Measurements from ENCODE around the gene NOSIP. TPM values are rescaled to one million over a fixed set of nuclear protein-coding genes. Genes with fewer than 3 reads are reported as not detected.
A peak's percentile ranks its signal among the peaks of the same experiment; 100 is the strongest.

Gene NOSIP
- total RNA-seq, 1 donor from 2014 or later = 49.9 TPM

- DNase-seq = no peak
- Mint-ChIP-seq H3K4me1 (peaks cover 36% of the 10 kb centered on the region), H3K9me3 (no peaks in the 10 kb centered on the region), H3K36me3 (ENCODE audit: low read depth) (peaks cover 58% of the 10 kb centered on the region), H3K4me3 (no peak overlapping the region), H3K27ac (no peak overlapping the region), H3K27me3 (no peaks in the 10 kb centered on the region)
- intact Hi-C loops (cut with micrococcal nuclease) = no loop called here
- POLR2A ChIA-PET = interaction anchor here (0.6 kb wide), 1 partner anchor 372 kb away, joined by 4 read pairs; the partner anchor contains the start of gene ATF5
- CTCF ChIA-PET = interaction anchor here (1.0 kb wide), 1 partner anchor 9 kb away, joined by 3 read pairs; no protein-coding TSS in a partner anchor
- no peak for ATAC-seq (ENCODE audit: low read depth)
- no peak for TF ChIP-seq CTCF (IDR thresholded peaks at IDR 0.05)
These were observed 23.7 kb downstream of the NOSIP start for GRCh38 chr19:49556412-49557398.

- DNase-seq (no peak), ATAC-seq (ENCODE audit: low read depth) (peak; percentile 53)
- Mint-ChIP-seq H3K9me3 (no peaks in the 10 kb centered on the region), H3K4me3 (no peak overlapping the region), H3K36me3 (ENCODE audit: low read depth) (peaks cover 58% of the 10 kb centered on the region), H3K27me3 (no peaks in the 10 kb centered on the region), H3K27ac (no peak overlapping the region), H3K4me1 (peaks cover 28% of the 10 kb centered on the region)
- intact Hi-C loops (cut with micrococcal nuclease) = no loop called here
- no peak for TF ChIP-seq CTCF (IDR thresholded peaks at IDR 0.05)
- POLR2A ChIA-PET = interaction anchor here (0.6 to 0.7 kb wide), 2 partner anchors 117 to 373 kb away, joined by 4 read pairs; partner anchors contain the start of gene ATF5
- CTCF ChIA-PET = no interaction called here
These were observed 24.6 kb downstream of the NOSIP start for GRCh38 chr19:49555600-49556411.

- H3K27me3 Mint-ChIP-seq = no peaks in the 10 kb centered on the region
- ChIA-PET POLR2A (interaction anchor here (0.7 kb wide), 1 partner anchor 118 kb away, joined by 4 read pairs; no protein-coding TSS in a partner anchor), CTCF (no interaction called here)
- ATAC-seq (ENCODE audit: low read depth) = no peak
- no peaks in the 10 kb centered on the region for H3K9me3 Mint-ChIP-seq
- H3K4me3 Mint-ChIP-seq = no peak overlapping the region
- H3K4me1 Mint-ChIP-seq = peaks cover 17% of the 10 kb centered on the region
- peaks cover 51% of the 10 kb centered on the region for H3K36me3 Mint-ChIP-seq (ENCODE audit: low read depth)
- peak overlapping the region; percentile 8 for H3K27ac Mint-ChIP-seq
- intact Hi-C loops (cut with micrococcal nuclease) = no loop called here
- DNase-seq = no peak
- TF ChIP-seq CTCF (IDR thresholded peaks at IDR 0.05) = no peak
These were observed 25.6 kb downstream of the NOSIP start for GRCh38 chr19:49554701-49555181.

GRCh38 chr19:49553451-49554271, 26.7 kb downstream of the NOSIP start:
- H3K4me1 Mint-ChIP-seq = peaks cover 14% of the 10 kb centered on the region
- no peaks in the 10 kb centered on the region for H3K27me3 Mint-ChIP-seq
- POLR2A ChIA-PET = interaction anchor here (1.1 kb wide), 1 partner anchor 9 kb away, joined by 6 read pairs; no protein-coding TSS in a partner anchor
- no peaks in the 10 kb centered on the region for H3K9me3 Mint-ChIP-seq
- H3K27ac Mint-ChIP-seq = no peak overlapping the region
- no peak overlapping the region for H3K4me3 Mint-ChIP-seq
- intact Hi-C loops (cut with micrococcal nuclease) = no loop called here
- ATAC-seq (ENCODE audit: low read depth) (no peak), DNase-seq (no peak)
- CTCF ChIA-PET = interaction anchor here (1.3 kb wide), 1 partner anchor 16 kb away, joined by 5 read pairs; no protein-coding TSS in a partner anchor
- no peak for TF ChIP-seq CTCF (IDR thresholded peaks at IDR 0.05)
- H3K36me3 Mint-ChIP-seq (ENCODE audit: low read depth) = peaks cover 40% of the 10 kb centered on the region
